CD4-positive, alpha-beta T cell treated with Interferon alpha-2 for 1 hour (primary cell): ENCODE measurements around the gene AIF1L.
"Not testable (repeated sequence)": the region's sequence is repeated elsewhere in the genome, so short reads cannot be mapped to it uniquely, and the experiment has no call there.

Experiments
- DNase-seq, 2 donors: peaks; one replicate each; pipeline ENCODE4 v3.0.0-alpha.2; 2020 to 2022

AIF1L gene

DNA sequence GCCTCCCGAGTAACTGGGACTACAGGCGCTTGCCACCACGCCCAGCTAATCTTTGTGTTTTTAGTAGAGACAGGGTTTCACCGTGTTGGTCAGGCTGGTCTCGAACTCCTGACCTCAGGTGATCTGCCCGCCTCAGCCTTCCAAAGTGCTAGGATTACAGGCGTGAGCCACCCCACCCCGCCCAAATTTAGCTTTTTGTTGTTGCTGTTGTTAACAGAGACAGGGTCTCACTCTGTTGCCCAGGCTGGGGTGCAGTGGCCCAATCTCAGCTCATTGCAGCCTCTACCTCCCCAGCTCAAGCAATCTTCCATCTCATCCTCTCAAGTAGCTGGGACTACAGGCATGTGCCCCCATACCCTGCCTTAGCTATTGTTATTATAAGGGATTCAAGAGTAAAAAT, 3.5 kb downstream of the AIF1L start:
- not testable (repeated sequence) for DNase-seq

DNA sequence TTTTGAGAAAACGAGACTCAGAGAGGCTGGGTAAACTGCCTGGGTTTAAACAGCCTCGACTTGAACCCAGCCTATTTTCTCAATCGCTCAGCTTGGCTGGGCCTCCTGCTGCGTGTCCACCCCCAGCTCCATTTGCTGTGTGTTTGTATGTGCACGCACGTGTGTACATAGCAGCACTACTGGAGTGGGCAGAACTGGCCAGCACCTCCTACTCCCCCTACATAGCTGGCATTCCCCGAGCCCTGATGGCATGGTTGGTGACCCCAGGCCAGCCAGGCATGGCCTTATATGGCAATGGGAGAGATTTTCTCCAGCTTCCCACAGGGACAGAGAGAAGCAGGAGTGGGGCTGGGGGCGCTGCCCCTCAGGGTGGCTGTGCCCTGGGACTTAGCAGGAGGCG, 4.1 kb downstream of the AIF1L start:
- no peak for DNase-seq

DNA sequence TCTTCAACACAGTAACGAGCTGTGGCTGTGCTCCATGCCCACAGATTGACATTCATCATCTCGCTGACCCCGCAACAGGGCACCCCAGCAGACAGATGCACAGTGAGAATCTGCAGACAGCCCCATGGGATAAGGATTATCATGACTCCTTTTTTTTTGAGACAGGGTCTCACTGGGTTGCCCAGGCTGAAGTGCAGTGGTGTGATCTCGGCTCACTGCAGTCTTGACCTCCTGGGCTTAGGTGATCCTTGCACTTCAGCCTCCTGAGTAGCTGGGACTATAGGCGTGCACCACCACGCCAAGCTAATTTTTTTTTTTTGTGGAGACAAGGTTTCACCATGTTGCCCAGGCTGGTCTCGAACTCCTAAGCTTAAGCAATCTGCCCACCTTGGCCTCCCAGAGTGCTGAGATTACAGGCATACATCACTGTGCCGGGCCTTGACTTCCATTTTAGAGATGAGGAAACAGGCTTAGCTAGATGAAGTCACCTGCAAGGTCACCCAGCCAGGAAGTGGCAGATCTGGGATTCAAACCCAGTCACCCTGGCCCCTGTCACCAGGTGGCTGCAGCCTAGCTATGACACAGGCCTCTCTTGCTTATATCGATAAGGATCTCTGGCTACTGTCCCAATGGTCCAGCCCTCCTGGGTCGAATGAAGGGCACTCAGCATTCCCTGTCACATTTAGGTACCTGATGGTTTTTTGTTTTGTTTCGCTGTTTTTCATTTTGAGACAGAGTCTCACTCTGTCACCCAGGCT, 5.1 kb downstream of the AIF1L start:
- DNase-seq: no peak

DNA sequence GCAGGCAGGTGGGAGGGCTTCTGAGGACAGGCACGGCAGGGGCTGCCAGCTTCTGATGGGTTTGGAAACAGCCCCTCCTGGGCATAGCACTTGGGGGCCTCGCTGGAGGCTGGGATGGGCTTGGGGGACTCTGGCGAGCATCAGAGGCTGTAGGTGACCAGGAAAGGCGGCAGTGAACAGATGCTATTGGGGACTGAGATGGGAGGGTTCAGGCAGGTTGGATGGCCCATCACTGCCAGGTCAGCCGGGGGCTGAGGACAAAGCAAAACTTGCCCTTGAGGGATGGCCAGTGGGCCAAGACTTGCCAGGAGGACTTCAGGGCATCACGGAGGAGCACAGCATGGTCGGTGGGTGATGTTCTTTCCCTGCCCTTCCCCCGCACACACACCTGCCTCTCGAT, 6.7 kb downstream of the AIF1L start:
- DNase-seq: no peak

DNA sequence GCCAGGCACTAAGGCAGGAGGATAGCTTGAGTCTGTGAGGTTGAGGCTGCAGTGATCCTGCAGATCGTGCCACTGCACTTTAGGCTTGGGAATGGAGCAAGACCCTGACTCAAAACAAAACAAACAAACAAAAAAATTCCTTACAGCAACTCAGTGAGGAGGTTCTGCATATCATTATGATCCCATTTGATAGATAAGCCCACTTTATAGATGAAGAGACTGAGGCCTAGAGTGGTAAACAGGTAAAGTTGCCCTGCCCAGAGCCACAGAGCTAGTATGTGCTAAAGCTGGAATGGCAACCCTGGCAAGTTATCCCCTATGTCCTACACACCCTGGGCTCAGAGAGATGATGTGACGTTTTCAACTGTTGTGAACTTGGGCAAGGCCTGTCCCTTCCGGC, 7.2 kb downstream of the AIF1L start:
- no peak for DNase-seq

DNA sequence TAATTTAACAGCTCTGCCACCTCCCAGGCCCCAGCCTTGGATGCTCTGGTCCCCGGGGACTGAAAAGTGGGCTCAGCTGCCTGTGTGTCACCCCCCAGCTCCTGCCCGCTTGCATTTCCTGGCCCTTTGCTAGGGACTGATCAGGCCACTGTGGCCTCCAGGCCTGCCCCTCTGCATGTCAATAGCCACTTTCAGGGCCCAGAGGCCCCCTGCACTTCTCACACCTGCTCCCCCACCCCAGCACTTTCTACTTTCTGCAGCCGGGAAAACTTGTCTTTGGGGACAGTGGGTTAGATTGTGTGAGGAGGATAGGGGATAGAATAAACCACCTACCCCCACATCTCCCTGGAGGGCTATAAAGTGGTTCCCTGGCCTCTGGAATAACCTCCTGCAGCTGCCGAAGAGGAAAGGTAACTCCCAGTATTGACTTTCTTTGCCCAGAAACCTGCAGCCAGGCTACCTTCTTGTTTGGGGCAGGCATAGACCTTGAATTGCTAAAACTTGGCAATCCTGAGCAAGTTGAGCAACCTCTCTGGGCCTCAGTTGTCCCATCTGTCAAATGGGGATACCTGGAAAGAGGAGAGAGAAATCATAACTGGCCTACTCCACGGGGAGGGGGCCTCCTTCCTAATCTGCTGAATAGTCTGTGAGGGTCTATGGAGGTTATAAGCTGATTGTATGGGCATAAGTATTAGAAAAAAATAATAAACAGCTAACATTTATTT, 7.8 kb downstream of the AIF1L start:
- no peak for DNase-seq

DNA sequence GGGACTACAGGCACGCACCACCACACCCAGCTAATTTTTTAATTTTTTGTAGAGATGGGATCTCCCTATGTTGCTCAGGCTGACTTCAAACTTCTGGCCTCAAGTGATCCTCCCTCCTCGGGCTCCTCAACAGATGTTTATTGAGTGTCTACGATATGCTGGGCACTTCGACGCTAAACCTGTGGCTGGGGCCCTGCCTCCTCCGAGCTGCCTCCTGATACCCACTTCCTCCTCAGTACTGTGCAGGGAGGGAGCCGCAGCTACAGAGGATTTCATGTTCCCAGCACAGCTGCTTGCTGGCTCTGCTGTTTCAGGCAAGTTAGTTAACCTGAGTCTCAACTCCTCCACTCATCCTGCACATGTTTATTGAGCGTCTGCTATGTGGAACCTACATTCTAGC, 9.6 kb downstream of the AIF1L start:
- DNase-seq: no peak

- DNase-seq: no peak
Measured at GRCh38 chr9:131107760-131108159, 11.4 kb downstream of the AIF1L start.

DNA sequence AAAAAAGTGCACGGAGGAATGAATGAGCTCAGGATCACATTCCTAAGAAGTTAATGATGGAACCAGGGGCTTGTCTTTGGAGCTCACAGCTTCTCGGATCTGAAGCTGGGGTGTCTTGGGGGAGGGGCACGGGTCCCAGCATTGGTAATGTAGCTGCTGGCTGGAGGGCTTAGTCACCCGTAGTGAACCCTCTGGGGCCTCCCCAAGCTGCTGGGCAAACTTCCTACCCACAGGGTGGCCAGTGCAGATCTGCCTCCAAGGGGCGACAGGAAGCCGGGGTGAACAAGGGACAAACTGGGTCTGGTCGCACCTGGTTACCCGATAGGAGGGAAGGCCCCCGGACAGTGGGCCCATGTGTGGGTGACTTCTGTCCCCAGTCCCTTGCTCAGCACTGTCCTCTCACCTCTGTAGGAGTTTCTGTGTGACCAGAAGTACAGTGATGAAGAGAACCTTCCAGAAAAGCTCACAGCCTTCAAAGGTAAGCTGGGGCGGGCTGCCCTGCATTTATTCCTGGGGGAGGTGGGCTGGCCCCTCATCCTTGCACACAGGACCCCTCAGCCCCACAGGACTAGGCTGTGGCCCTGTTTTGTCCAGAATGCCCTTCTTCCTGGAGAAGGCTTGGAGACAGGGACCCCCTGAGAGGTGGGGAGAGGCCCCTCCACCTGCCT, 15.0 kb downstream of the AIF1L start:
- no peak for DNase-seq

GRCh38 chr9:131111854-131112311, 15.6 kb downstream of the AIF1L start:
- no peak for DNase-seq

DNA sequence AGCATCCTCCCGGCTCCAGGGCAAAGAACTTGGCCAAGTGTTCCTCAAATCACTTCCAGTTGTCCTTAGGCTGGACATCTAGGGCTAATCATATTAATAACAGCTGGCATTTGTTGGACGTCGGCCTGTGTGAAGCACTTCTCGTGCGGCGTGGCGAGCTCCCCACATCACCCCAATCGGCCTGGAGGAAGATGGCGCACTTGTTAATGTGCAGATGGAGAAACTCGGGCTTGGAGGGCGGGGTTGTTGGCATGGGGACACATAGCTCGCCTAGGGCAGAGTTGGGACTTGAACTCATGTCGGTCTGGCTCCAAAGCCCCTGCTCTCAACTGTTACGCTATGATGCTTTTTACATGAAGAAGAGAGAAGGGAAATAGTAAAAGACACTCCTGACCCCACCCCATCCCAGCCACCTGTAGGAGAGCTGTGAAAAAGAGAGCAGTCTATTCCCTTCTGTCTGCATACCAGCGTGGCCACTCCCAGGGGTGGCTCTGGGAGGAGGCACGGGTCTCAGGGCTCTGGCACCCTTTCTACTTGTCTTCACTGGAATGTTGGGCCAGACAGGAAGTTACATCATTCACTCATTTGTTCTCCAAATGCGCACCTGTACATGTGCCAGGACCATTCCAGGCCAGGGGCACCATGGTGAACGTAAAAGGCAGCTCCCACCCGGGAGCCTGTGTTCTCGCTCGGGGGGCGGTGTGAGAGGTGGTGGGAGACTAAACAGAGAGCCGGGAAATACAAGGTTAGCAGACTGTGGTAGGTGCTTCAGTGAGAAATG, 16.2 kb downstream of the AIF1L start:
- no peak for DNase-seq

DNA sequence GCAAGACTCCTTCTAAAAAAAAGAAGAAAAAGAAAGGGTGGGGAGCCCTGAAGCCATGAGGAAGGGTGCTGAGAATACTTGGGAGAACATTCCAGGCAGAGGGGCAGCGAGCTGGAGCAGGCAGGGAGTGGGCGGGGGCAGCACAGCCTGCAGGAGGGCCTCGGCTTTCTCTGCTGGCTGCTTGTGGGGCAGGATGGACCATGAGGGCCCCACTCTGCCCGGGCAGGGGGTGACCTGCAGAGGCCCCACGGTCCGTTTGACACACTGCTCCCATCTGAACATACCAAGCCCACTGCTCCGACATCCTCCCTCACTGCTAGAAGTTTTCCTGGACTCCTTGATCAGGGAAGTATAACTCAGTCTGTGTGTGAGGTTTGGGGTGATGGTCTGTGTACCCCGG, 17.3 kb downstream of the AIF1L start:
- DNase-seq: no peak

- no peak for DNase-seq
Measured at GRCh38 chr9:131114084-131114535, 17.8 kb downstream of the AIF1L start.

DNA sequence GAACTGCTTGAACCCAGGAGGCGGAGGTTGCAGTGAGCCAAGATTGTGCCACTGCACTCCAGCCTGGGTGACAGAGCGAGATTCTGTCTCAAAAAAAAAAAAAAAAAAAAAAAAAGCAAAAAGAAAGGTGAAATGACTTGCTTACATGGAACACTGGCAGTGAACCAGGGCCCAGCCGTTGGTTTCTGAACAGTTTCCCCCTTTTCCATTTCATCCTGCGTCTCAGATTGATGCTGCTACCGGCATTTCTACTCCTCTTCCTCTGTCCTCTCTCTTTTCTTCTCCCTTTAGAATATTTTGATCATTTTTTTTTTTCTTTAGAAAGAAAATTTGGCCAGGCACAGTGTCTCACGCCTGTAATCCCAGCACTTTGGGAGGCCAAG, 19.0 kb downstream of the AIF1L start:
- not testable (repeated sequence) for DNase-seq

DNA sequence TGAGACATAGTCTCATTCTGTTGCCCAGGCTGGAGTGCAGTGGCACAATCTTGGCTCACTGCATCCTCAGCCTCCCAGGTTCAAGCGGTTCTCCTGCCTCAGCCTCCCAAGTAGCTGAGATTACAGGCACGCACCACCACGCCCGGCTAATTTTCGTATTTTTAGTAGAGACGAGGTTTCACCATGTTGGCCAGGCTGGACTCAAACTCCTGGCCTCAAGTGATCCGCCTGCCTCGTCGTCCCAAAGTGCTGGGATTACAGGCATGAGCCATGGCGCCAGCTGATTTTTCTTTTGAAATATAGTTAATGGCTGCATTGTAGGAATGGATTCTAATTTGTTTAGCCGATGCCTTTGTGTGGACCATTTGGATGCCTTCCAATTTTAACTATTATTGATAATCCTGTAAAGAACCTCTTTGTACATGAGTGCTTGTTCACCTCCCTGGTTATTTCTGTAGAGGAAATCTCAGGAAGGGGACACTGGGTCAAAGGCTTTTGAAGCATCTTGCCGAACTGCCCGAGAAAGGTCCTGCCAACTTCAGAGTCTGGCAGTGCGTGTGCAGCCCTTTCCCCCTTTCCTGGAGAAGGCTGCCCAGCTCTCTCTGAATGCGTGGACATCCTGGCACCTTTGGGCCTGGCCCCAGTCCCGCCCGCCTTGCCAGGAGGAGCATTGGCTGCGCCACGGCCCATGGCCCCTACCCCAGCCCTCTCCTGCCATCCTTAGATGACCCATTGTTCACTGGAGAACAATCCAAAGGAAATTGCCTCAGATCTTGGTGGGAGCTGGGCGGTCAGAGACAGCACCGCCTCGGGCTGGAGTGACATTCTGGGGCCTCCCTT, 20.2 kb downstream of the AIF1L start:
- no peak for DNase-seq

- no peak for DNase-seq
Measured at GRCh38 chr9:131117121-131117761, 20.9 kb downstream of the AIF1L start.

GRCh38 chr9:131117762-131118145, 21.4 kb downstream of the AIF1L start:
- no peak for DNase-seq

GRCh38 chr9:131119600-131119999, 23.3 kb downstream of the AIF1L start:
- no peak for DNase-seq

DNA sequence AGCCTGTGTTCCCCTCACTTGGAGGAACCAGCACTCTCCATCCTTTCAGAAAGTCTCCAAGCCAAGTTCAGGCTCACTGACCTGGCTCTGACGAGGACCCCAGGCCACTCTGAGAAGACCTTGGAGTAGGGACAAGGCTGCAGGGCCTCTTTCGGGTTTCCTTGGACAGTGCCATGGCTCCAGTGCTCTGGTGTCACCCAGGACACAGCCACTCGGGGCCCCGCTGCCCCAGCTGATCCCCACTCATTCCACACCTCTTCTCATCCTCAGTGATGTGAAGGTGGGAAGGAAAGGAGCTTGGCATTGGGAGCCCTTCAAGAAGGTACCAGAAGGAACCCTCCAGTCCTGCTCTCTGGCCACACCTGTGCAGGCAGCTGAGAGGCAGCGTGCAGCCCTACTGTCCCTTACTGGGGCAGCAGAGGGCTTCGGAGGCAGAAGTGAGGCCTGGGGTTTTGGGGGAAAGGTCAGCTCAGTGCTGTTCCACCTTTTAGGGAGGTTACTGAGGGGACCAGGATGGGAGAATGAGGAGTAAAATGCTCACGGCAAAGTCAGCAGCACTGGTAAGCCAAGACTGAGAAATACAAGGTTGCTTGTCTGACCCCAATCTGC, 24.4 kb downstream of the AIF1L start:
- no peak for DNase-seq

- no peak for DNase-seq
Measured at GRCh38 chr9:131121346-131121745, 25.0 kb downstream of the AIF1L start.

DNA sequence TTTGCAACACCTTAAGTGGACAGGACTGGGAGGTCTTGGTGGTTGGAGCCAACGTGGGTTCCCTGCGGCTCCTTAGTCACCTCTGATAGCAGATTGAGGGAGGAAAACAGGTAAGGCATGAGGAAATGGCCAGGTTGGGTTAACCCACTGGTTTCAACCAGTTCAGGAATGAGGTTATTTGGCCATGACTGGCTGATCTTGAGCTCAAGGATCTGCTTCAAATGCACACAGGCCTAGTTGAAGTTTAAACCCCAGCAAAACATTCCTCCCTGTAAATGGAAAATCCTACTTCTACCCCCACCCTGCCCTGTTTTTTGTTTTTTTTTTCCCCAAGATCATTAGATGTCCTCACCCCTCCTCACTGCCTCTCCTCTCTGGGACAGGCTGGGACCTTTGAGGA, 25.8 kb downstream of the AIF1L start:
- no peak for DNase-seq

- DNase-seq: no peak
Measured at GRCh38 chr9:131125038-131125287, 28.6 kb downstream of the AIF1L start.
